ENCODE results near the gene ANO1. TPM values are rescaled to one million over a fixed set of nuclear protein-coding genes. Genes with fewer than 3 reads are reported as not detected.

ANO1 gene
- total RNA-seq, 6 experiments from 2014 or later: 32.1 to 292 (median 78.0) TPM

- H3K4me3 ChIP-seq: no peak overlapping the region
- H3K27me3 ChIP-seq: no peaks in the 10 kb centered on the region
- intact Hi-C loops (cut with DNase I): no loop called here
- H3K4me1 ChIP-seq: peaks cover 0 to 13% (median 4%) of the 10 kb centered on the region in 4 donors
- 97% methylated on average over 8 of the region's 22 CpGs for WGBS (ENCODE audit: insufficient coverage, low coverage, low lambda C conversion rate, missing lambda C conversion rate)
- ATAC-seq (no peak), DNase-seq (peak in 1 of 3 donors; percentile 34)
- TF ChIP-seq POLR2A (IDR thresholded peaks at IDR 0.05) (no peak), CTCF (IDR thresholded peaks at IDR 0.05) (no peak)
- H3K27ac ChIP-seq: no peak overlapping the region
- peaks cover 0 to 14% (median 9%) of the 10 kb centered on the region in 4 donors for H3K36me3 ChIP-seq
- no peaks in the 10 kb centered on the region for H3K9me3 ChIP-seq
Observed at GRCh38 chr11:70206226-70206981, 128.3 kb downstream of the ANO1 start.

DNA sequence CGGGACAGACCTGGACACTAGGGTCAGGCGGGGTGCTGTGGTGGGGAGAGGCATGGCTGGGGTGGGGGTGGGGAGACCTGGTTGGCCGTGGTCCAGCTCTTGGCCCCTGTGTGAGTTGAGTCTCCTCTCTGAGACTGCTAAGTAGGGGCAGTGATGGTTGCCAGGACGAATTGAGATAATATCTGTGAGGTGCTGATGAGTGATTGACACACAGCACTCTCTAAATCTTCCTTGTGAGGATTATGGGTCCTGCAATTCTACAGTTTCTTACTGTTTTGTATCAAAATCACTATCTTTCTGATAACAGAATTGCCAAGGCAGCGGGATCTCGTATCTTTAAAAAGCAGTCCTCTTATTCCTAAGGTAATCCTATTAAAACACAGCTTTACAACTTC, 128.9 kb downstream of the ANO1 start:
- TF ChIP-seq POLR2A (IDR thresholded peaks at IDR 0.05): no peak
- no peak for TF ChIP-seq CTCF (IDR thresholded peaks at IDR 0.05)
- H3K4me1 ChIP-seq: peaks cover 0 to 13% (median 4%) of the 10 kb centered on the region in 4 donors
- H3K36me3 ChIP-seq: peaks cover 0 to 14% (median 9%) of the 10 kb centered on the region in 4 donors
- no peaks in the 10 kb centered on the region for H3K27me3 ChIP-seq
- H3K4me3 ChIP-seq: no peak overlapping the region
- DNase-seq: no peak
- no peaks in the 10 kb centered on the region for H3K9me3 ChIP-seq
- WGBS (ENCODE audit: insufficient coverage, low coverage, low lambda C conversion rate, missing lambda C conversion rate): 64% methylated on average over 4 of the region's 6 CpGs
- intact Hi-C loops (cut with DNase I): no loop called here
- ATAC-seq: no peak
- H3K27ac ChIP-seq: no peak overlapping the region

- H3K4me1 ChIP-seq: peaks cover 0 to 13% (median 4%) of the 10 kb centered on the region in 4 donors
- TF ChIP-seq CTCF (IDR thresholded peaks at IDR 0.05): no peak
- H3K9me3 ChIP-seq: no peaks in the 10 kb centered on the region
- H3K4me3 ChIP-seq: no peak overlapping the region
- 65% methylated on average over 12 of the region's 15 CpGs for WGBS (ENCODE audit: insufficient coverage, low coverage, low lambda C conversion rate, missing lambda C conversion rate)
- no peaks in the 10 kb centered on the region for H3K27me3 ChIP-seq
- no peak for ATAC-seq
- H3K27ac ChIP-seq: no peak overlapping the region
- intact Hi-C loops (cut with DNase I): no loop called here
- DNase-seq: peak in 1 of 3 donors; percentile 43
- peaks cover 0 to 14% (median 9%) of the 10 kb centered on the region in 4 donors for H3K36me3 ChIP-seq
Observed at GRCh38 chr11:70207531-70208131, 129.5 kb downstream of the ANO1 start.

GRCh38 chr11:70209391-70209912, 131.3 kb downstream of the ANO1 start:
- peaks cover 0 to 6% (median 3%) of the 10 kb centered on the region in 4 donors for H3K4me1 ChIP-seq
- intact Hi-C loops (cut with DNase I): no loop called here
- H3K27ac ChIP-seq: no peak overlapping the region
- no peak overlapping the region for H3K4me3 ChIP-seq
- H3K36me3 ChIP-seq: peaks cover 0 to 14% (median 9%) of the 10 kb centered on the region in 4 donors
- H3K9me3 ChIP-seq: no peaks in the 10 kb centered on the region
- WGBS (ENCODE audit: insufficient coverage, low coverage, low lambda C conversion rate, missing lambda C conversion rate): 96% methylated on average over 6 of the region's 6 CpGs
- H3K27me3 ChIP-seq: no peaks in the 10 kb centered on the region
- DNase-seq (peak in 1 of 3 donors; percentile 15), ATAC-seq (no peak)
- TF ChIP-seq CTCF (IDR thresholded peaks at IDR 0.05): no peak
- no peak for TF ChIP-seq POLR2A (IDR thresholded peaks at IDR 0.05)
